LNCaP clone FGC (cell line): ENCODE results near the gene ZBTB16.

Experiments
- DNase-seq: peaks from one replicate; pipeline ENCODE4 v3.0.0-alpha.2; 2011; ENCODE audit warnings: low read depth
- H3K4me3 ChIP-seq: 2 replicates; pipeline ENCODE4 v1.5.1; 2011; ENCODE audit warnings: mild to moderate bottlenecking, low read depth, low read length, control low read depth
- CTCF ChIP-seq: IDR thresholded peaks from 2 replicates; pipeline ENCODE4 v1.5.1; 2012; ENCODE audit warnings: mild to moderate bottlenecking; ENCODE audit not compliant: control insufficient read depth, insufficient read depth; ENCODE audit errors: extremely low read depth

Gene ZBTB16

DNA sequence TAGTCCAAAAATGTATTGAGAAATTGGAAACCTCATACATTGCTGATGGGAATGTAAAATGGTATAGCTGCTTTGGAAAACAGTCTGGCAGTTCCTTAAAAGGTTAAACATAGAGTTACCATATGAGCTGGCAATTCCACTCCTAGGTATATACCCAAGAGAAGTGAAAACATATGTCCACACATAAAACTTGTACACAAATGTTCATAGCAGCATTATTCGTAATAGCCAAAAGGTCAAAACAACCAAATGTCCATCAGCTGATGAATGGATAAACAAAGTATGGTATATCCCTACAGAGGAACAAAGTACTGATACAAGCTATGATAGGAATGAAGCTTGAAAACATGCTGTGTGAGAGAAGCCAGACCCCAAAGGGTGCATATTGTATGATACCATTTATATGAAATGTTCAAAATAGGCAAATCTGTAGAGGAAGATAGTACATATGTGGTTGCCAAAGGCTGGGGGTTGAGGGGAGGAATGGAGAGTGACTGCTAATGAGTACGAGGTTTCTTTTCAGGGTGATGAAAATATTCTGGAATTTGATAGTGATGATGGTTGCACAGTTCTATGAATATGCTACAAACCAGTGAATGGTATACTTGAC lies 85.8 kb downstream of the ZBTB16 start:
- TF ChIP-seq CTCF, result no peak
- DNase-seq, result no peak
- no peak overlapping the region for H3K4me3 ChIP-seq

GRCh38 chr11:114147375-114148012 lies 88.0 kb downstream of the ZBTB16 start:
- no peak for DNase-seq
- H3K4me3 ChIP-seq, result no peak overlapping the region
- no peak for TF ChIP-seq CTCF

- no peak overlapping the region for H3K4me3 ChIP-seq
- no peak for DNase-seq
- no peak for TF ChIP-seq CTCF
These were observed 88.5 kb downstream of the ZBTB16 start for GRCh38 chr11:114148013-114148382.

DNA sequence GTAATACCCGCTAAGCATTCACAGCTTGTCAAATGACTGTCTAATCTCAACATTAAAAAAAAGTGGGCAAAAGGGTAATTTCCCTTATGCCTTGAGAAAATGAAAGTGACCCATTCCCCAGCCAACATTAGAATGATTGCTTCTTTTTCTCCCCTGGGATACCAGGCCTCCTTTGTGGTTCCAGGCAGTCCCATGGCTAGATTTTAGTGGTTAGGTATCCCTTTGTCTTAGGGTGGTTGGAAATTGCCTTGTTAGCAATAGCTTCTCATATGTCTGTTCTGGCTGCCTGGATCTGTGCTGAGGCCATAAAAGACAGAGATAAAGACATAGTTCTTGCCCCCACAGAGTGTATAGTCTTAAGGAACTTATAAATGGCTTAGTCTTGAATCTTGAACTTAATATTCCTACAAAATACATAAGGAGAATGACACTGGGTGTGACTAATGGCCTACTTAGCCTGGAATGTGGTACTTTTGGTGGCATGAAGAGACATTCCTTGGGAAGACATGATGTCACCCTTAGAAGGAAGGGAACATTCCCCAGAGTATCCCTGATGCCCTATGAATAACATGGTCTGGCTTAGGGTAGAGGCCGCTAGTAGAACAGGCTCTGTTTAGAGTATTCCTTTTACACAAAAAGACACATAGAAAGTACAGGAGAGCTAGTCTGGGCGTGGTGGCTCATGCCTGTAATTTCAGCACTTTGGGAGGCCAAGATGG lies 90.3 kb downstream of the ZBTB16 start:
- DNase-seq, result no peak
- no peak for TF ChIP-seq CTCF
- no peak overlapping the region for H3K4me3 ChIP-seq

DNA sequence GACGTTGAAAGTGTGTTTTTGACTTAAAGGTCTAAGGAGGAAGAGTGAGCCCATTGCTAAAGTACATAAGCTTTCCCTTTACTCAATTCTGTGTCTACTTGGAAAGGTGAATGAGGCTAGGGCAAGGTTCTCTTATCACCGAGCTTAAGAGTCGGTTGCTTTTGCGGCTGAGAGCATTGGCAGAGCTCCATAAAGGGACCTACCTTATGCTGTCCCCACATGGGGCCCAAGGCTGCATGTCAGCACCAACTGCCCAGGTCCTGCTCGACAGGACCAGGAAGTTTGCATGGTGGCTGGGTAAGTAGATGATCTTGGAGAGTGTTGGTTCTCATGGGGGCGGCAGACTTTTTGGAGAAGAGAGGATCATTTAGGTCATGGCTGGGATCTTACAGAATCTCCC lies 91.2 kb downstream of the ZBTB16 start:
- no peak overlapping the region for H3K4me3 ChIP-seq
- no peak for TF ChIP-seq CTCF
- no peak for DNase-seq

GRCh38 chr11:114151631-114152030 lies 92.1 kb downstream of the ZBTB16 start:
- H3K4me3 ChIP-seq, result no peak overlapping the region
- TF ChIP-seq CTCF, result no peak
- DNase-seq, result no peak

DNA sequence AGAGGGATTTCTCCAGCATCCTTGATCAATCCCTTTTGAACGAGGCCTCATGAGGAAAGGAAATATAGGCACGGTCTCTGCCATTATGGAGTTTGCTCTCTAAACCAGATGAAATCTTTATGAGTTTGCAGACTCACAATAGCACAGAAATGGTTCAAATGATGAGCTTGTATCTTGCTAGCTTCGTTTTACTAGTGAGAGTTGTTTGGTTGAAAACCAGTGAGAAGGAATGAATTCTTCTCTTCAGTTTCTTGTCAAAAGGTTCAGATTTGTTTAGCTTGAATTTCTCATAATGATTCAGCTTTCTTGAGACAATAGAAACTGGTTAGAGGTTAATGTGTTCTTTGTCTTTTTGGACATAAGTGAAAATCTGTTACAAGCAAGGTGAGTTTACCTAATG lies 92.7 kb downstream of the ZBTB16 start:
- no peak for TF ChIP-seq CTCF
- H3K4me3 ChIP-seq, result no peak overlapping the region
- no peak for DNase-seq
